IMR-90 (cell line): ENCODE results near the gene EYS. TPM values are rescaled to one million over a fixed set of nuclear protein-coding genes. Genes with fewer than 3 reads are reported as not detected.

Source experiments
- ATAC-seq: fragments of 200-7000 bp; cut with Tn5 transposase; 2 replicates; pipeline ENCODE4 v1.9.1; 2020; ENCODE audit warnings: low read depth, mild to moderate bottlenecking, moderate library complexity
- BruUV-seq: library from RNA; stranded (reverse); fragments of 400-500 nt; replicated peaks from 2 replicates; lab custom pipeline; 2021; lab: Mats Ljungman, UMichigan
- CTCF ChIA-PET: fragments of 300-600 bp; formaldehyde crosslinking; extraction: SDS; loops from one replicate; lab custom pipeline; 2021; ENCODE audit warnings: antibody characterized with exemption; lab: Yijun Ruan, JAX
- POLR2A ChIA-PET: fragments of 300-600 bp; sonication (Branson Sonifier 250); formaldehyde crosslinking; loops from one replicate; lab custom pipeline; 2022; ENCODE audit warnings: antibody characterized with exemption; ENCODE audit not compliant: unreplicated experiment; lab: Charles Lee
- DNase-seq: peaks from one replicate; pipeline ENCODE4 v3.0.0; 2013
- H2AFZ ChIP-seq: replicated peaks from 2 replicates; pipeline ENCODE3; 2013; ENCODE audit warnings: low read length, mild to moderate bottlenecking; ENCODE audit not compliant: poor library complexity
- H2AK5ac ChIP-seq: 2 replicates; pipeline ENCODE4 v1.6.1; 2013; ENCODE audit warnings: low read depth, low read length, inconsistent platforms
- H2AK9ac ChIP-seq: replicated peaks from 2 replicates; pipeline ENCODE3; 2013; ENCODE audit warnings: mild to moderate bottlenecking, low read depth, low read length, moderate library complexity; ENCODE audit not compliant: poor library complexity
- H2BK120ac ChIP-seq: 2 replicates; pipeline ENCODE4 v1.6.1; 2013; ENCODE audit warnings: low read depth, low read length, inconsistent platforms
- H2BK15ac ChIP-seq: 3 replicates; pipeline ENCODE4 v1.6.1; 2013; ENCODE audit warnings: low read depth, low read length, inconsistent platforms
- H2BK20ac ChIP-seq: 2 replicates; pipeline ENCODE4 v1.6.1; 2013; ENCODE audit warnings: low read depth, mild to moderate bottlenecking, inconsistent platforms, low read length, moderate library complexity
- H2BK5ac ChIP-seq: 2 replicates; pipeline ENCODE4 v1.6.1; 2013; ENCODE audit warnings: mild to moderate bottlenecking, low read depth, low read length, inconsistent platforms; ENCODE audit not compliant: poor library complexity, severe bottlenecking
- H3K14ac ChIP-seq: replicated peaks from 2 replicates; pipeline ENCODE4 v1.6.1; 2013; ENCODE audit warnings: low read depth, low read length, inconsistent platforms
- H3K18ac ChIP-seq: 2 replicates; pipeline ENCODE4 v1.6.1; 2013; ENCODE audit warnings: low read depth, low read length, control low read depth
- H3K23ac ChIP-seq: 2 replicates; pipeline ENCODE4 v1.6.1; 2013; ENCODE audit warnings: low read depth, low read length, inconsistent platforms
- H3K27ac ChIP-seq: 2 replicates; pipeline ENCODE4 v1.5.1; 2013; ENCODE audit warnings: mild to moderate bottlenecking, control low read depth, low read length; ENCODE audit not compliant: insufficient read depth
- H3K27me3 ChIP-seq: 2 replicates; pipeline ENCODE4 v1.6.1; 2013; ENCODE audit warnings: low read length; ENCODE audit not compliant: control insufficient read depth, insufficient read depth
- H3K36me3 ChIP-seq: 2 replicates; pipeline ENCODE4 v1.6.1; 2013; ENCODE audit warnings: low read length, mixed read lengths; ENCODE audit not compliant: control insufficient read depth, insufficient read depth
- H3K4ac ChIP-seq: 2 replicates; pipeline ENCODE4 v1.6.1; 2013; ENCODE audit warnings: low read depth, low read length, inconsistent platforms
- H3K4me1 ChIP-seq: 2 replicates; pipeline ENCODE4 v1.6.1; 2013; ENCODE audit warnings: low read length, mixed read lengths; ENCODE audit not compliant: control insufficient read depth, insufficient read depth
- H3K4me2 ChIP-seq: 2 replicates; pipeline ENCODE4 v1.6.1; 2013; ENCODE audit warnings: low read depth, mild to moderate bottlenecking, control low read depth, low read length, moderate library complexity
- H3K4me3 ChIP-seq: 2 replicates; pipeline ENCODE4 v1.5.1; 2013; ENCODE audit warnings: low read depth, mild to moderate bottlenecking, control low read depth, low read length, moderate library complexity; ENCODE audit not compliant: insufficient read depth
- H3K56ac ChIP-seq: 2 replicates; pipeline ENCODE4 v1.6.1; 2013; ENCODE audit warnings: low read length, inconsistent platforms; ENCODE audit not compliant: insufficient read depth; ENCODE audit errors: extremely low read depth
- H3K79me1 ChIP-seq, 2 experiments: 2 replicates each; pipeline ENCODE4 v1.6.1; 2013; ENCODE audit warnings: low read length in 2 of 2, inconsistent platforms in 1 of 2, low read depth in 1 of 2
- H3K9ac ChIP-seq: 2 replicates; pipeline ENCODE4 v1.6.1; 2013; ENCODE audit warnings: low read depth, low read length, control low read depth
- H3K9me1 ChIP-seq: 2 replicates; pipeline ENCODE4 v1.6.1; 2013; ENCODE audit warnings: low read length, inconsistent platforms; ENCODE audit not compliant: insufficient read depth
- H3K9me3 ChIP-seq: 2 replicates; pipeline ENCODE4 v1.6.1; 2013; ENCODE audit warnings: low read length; ENCODE audit not compliant: control insufficient read depth, insufficient read depth
- H4K20me1 ChIP-seq: 2 replicates; pipeline ENCODE4 v1.6.1; 2013; ENCODE audit warnings: low read length, inconsistent platforms; ENCODE audit not compliant: insufficient read depth
- H4K5ac ChIP-seq: 2 replicates; pipeline ENCODE4 v1.6.1; 2013; ENCODE audit warnings: mild to moderate bottlenecking, low read depth, low read length, control low read depth
- H4K8ac ChIP-seq, 2 experiments: 2 replicates each; pipeline ENCODE4 v1.6.1; 2013; ENCODE audit warnings: low read depth in 2 of 2, low read length in 2 of 2, control low read depth in 1 of 2, inconsistent platforms in 1 of 2
- H4K91ac ChIP-seq: 2 replicates; pipeline ENCODE4 v1.6.1; 2013; ENCODE audit warnings: low read depth, low read length, inconsistent platforms; ENCODE audit not compliant: insufficient read depth
- BHLHE40 ChIP-seq: fragments of 150-350 bp; IDR thresholded peaks from 2 replicates; pipeline ENCODE4 v1.6.1; 2016; ENCODE audit warnings: mild to moderate bottlenecking, low read depth, low read length
- CHD1 ChIP-seq: IDR thresholded peaks from 2 replicates; pipeline ENCODE4 v1.6.1; 2012; ENCODE audit warnings: low read depth, low read length, improper control_type of control experiment
- FOS ChIP-seq: fragments of 150-350 bp; IDR thresholded peaks from 2 replicates; pipeline ENCODE4 v1.6.1; 2016; ENCODE audit warnings: low read depth, low read length
- MAFK ChIP-seq: IDR thresholded peaks from 2 replicates; pipeline ENCODE4 v1.6.1; 2012; ENCODE audit warnings: low read depth, low read length, improper control_type of control experiment
- MXI1 ChIP-seq: IDR thresholded peaks from 2 replicates; pipeline ENCODE4 v1.6.1; 2012; ENCODE audit warnings: low read depth, mild to moderate bottlenecking, low read length, moderate library complexity, borderline replicate concordance
- NFE2L2 ChIP-seq: fragments of 150-350 bp; IDR thresholded peaks from 2 replicates; pipeline ENCODE4 v1.6.1; 2016; ENCODE audit warnings: low read depth, mild to moderate bottlenecking, low read length
- RAD21 ChIP-seq: IDR thresholded peaks from 2 replicates; pipeline ENCODE4 v1.6.1; 2012; ENCODE audit warnings: low read length, improper control_type of control experiment
- RCOR1 ChIP-seq: IDR thresholded peaks from 2 replicates; pipeline ENCODE4 v1.6.1; 2012; ENCODE audit warnings: mild to moderate bottlenecking, low read length, improper control_type of control experiment; ENCODE audit not compliant: insufficient replicate concordance
- RFX5 ChIP-seq: IDR thresholded peaks from 2 replicates; pipeline ENCODE4 v1.8.0; 2012; ENCODE audit warnings: low read depth, mild to moderate bottlenecking, low read length, moderate library complexity
- USF2 ChIP-seq: fragments of 150-350 bp; IDR thresholded peaks from 2 replicates; pipeline ENCODE4 v1.6.1; 2017; ENCODE audit warnings: mild to moderate bottlenecking, antibody characterized with exemption, low read length, low read depth
- WGBS, 2 experiments: methylation state at CpG; one replicate each; pipeline versions ENCODE4 v1.1.5 to v1.1.7; 2013; ENCODE audit warnings: missing lambda C conversion rate in 2 of 2; ENCODE audit not compliant: insufficient read length in 1 of 2; ENCODE audit errors: extremely low coverage in 2 of 2; 5-methylcytosine and 5-hydroxymethylcytosine counted together
- dilution Hi-C: fragments of 300-500 bp; cut with HindIII; formaldehyde crosslinking; loops from one replicate; pipeline ENCODE4 v1.14.3; 2018; ENCODE audit warnings: low sequenced_read_pairs; ENCODE audit not compliant: unreplicated experiment
- in situ Hi-C: fragments of 300-500 bp; cut with MboI; formaldehyde crosslinking; loops from 3 replicates; pipeline ENCODE4 v1.14.3; 2019; ENCODE audit warnings: low sequenced_read_pairs, inconsistent platforms, mixed read lengths
- intact Hi-C: fragments of 100-400 bp; cut with micrococcal nuclease; formaldehyde crosslinking; loops from 2 replicates; pipeline ENCODE4 v1.10.0; 2022
- polyA plus RNA-seq, 3 experiments: library from polyadenylated mRNA; depleted of rRNA; stranded (reverse); fragments of >200 nt; gene quantifications; 2 replicates each; pipeline ENCODE4 v1.2.3, GENCODE V29; 2012; ENCODE audit warnings: low replicate concordance in 1 of 3
- total RNA-seq: library from RNA; depleted of rRNA; stranded (reverse); fragments of >200 nt; gene quantifications from 2 replicates; pipeline ENCODE4 v1.2.3, GENCODE V29; 2012

EYS gene
- total and polyA plus RNA-seq, 2 of the 4 experiments (the other 2 are of a cell fraction): under 0.01 TPM; not detected in 1

- no peaks in the 10 kb centered on the region for H3K9me1 ChIP-seq
- no peak overlapping the region for H3K23ac ChIP-seq
- no peaks in the 10 kb centered on the region for H3K79me1 ChIP-seq
- intact Hi-C loops (no loop called here), in situ Hi-C loops (no loop called here), dilution Hi-C loops (no loop called here)
- no peaks in the 10 kb centered on the region for H3K36me3 ChIP-seq
- no peak overlapping the region for H3K4me2 ChIP-seq
- H3K18ac ChIP-seq: no peak overlapping the region
- no peak overlapping the region for H2BK15ac ChIP-seq
- no peak overlapping the region for H2BK120ac ChIP-seq
- DNase-seq (no peak), ATAC-seq (no peak)
- H3K4me3 ChIP-seq: no peak overlapping the region
- H3K4me1 ChIP-seq: no peaks in the 10 kb centered on the region
- H4K5ac ChIP-seq: no peak overlapping the region
- TF ChIP-seq NFE2L2 (no peak), MAFK (no peak), MXI1 (no peak), RFX5 (no peak), RAD21 (no peak), FOS (no peak), BHLHE40 (no peak), CHD1 (no peak), RCOR1 (no peak), USF2 (no peak)
- H2BK5ac ChIP-seq: no peak overlapping the region
- no peaks in the 10 kb centered on the region for H3K9me3 ChIP-seq
- POLR2A ChIA-PET: no interaction called here
- no peak overlapping the region for H2AK9ac ChIP-seq
- no peak overlapping the region for H3K4ac ChIP-seq
- H2BK20ac ChIP-seq: no peak overlapping the region
- H3K27ac ChIP-seq: no peak overlapping the region
- H3K27me3 ChIP-seq: no peaks in the 10 kb centered on the region
- no peak overlapping the region for H3K56ac ChIP-seq
- H4K91ac ChIP-seq: no peak overlapping the region
- H3K9ac ChIP-seq: no peak overlapping the region
- CTCF ChIA-PET: interaction anchor here (0.8 kb wide), 1 partner anchor 14 kb away, joined by 3 read pairs; no protein-coding TSS in a partner anchor
- no peak overlapping the region for H4K8ac ChIP-seq
- H2AFZ ChIP-seq: no peak overlapping the region
- H2AK5ac ChIP-seq: no peak overlapping the region
- no CpG with 5 or more reads among the region's 1 CpG for WGBS, 2 experiments
- H3K14ac ChIP-seq: no peak overlapping the region
- no peaks in the 10 kb centered on the region for H4K20me1 ChIP-seq
- no TSS peak for BruUV-seq
These were observed 737.9 kb downstream of the EYS start for GRCh38 chr6:64969139-64969538.
